Epidermal melanocyte (primary cell): ENCODE measurements around the gene EFNB2.

ENCODE experiments used
- DNase-seq: peaks from one replicate; pipeline ENCODE4 v3.0.0; 2011; ENCODE audit warnings: low spot score; ENCODE audit not compliant: insufficient read length

Gene EFNB2

GRCh38 chr13:106525865-106526264 is 9.6 kb downstream of the EFNB2 start:
- DNase-seq: no peak

- DNase-seq: no peak
Measured at GRCh38 chr13:106524108-106524507, 11.4 kb downstream of the EFNB2 start.

DNA sequence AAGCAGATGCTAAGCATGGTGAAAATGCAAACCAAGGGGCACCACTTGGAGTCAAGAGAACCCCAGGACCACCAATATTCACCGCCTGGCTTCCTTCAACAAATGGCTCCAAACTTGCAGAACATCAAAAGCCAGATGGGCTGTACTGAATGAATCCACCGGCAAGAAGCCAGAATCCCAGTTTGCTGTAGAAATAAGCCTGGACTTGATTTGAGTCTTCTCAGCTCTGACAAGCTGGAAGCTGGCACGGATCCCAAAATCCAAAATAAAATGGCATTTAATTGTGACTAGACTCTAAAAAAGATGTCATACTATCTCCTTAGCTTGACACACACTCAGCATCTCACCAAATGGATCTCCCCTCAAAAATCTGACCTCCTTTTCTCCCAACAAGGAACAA is 11.9 kb downstream of the EFNB2 start:
- no peak for DNase-seq

DNA sequence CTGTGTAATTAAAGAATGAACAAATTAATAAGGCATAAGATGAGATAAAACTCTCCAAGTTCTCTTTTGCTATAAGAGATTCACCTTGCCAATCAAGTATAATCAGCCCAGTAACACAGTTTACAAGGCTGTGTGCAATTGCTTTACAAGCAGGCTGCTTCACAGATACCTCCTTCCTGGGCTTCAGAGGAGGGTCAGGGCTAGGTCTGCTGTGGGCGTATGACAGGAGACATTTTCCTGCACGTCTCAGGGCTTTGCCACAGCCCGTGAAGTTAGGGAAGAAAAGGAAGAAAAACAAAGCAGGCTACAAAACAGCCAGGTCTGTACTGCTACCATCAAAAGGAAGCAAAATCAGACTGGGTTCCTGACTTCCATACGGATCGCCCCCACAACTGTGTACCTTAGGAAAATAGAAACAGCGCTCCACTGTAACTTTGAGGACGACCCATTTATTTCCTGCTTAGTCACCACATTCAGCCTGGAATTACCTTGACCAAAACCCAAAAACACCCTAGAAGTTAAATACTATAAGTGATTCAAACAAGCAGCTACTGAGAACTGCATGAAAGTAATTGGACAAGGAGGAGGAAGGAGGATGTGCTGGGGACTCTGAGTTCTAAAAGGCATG is 12.4 kb downstream of the EFNB2 start:
- DNase-seq: no peak

- no peak for DNase-seq
Measured at GRCh38 chr13:106522112-106522705, 13.3 kb downstream of the EFNB2 start.

DNA sequence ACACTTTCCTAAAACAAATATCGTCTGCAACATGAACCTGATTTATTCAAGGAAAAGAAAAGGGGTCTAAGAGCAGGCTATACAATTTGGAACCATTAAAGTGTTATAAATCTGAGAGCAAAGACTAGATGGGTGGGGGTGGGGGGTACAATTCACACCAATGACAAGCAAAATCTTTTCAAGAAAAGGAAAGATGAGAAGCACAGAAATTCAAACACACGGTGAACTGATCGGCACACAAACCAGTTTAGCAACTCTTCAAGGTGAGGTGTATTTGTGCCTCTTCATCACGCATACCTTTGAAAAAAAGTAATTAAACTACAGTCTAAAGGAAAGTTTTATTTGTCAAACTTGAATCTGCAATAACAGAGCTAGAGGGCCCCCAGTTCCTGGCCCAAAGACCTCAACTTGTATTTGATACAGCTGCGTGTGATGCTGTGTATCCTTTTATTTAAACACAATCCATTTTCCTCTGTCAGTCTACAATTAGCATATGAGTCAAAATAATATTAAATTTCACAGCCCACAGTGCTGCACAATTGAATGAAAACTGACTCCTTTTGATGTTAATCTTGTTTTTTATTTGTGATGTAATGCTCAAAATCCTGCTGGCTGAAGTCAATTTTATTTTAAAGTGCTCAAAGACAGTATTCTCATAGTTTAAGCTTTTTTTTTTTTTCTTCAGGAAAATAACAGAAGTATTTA is 14.2 kb downstream of the EFNB2 start:
- no peak for DNase-seq

DNA sequence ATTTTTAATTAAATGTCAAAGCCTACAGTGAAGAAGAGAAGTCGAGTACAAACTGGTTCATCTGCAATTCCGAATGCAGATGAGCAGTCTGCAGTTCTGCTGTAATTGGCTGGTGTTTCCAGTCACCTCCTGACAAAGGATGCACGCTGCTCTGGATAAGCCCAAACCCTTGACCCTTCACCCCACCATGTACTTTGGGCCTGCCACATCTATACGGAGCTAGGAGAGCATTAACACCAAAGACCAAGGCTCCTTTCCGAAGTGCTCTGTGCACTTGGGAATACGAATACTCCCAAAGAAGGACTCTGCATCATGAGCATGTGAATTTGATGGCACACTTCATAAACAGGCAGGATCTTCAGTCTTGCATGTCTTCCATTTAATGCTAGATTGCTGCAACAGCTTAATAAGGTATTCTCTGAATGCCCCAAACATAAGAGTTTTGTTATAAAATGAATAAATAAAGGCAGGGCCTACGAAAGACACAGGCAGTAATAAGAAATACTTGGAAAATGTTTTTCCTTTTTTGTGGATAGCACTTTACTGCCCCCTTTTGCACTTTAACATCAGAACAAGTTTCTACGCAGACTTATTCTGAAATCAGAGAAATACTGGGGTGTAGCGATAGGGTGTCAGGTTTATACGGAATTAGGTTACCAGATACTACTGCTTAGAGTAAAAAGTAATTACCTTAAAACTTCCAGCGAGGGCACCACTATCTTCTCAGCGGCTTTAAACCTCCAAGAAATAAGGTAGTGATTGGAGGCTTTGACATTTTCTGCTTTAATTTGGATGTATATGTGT is 15.0 kb downstream of the EFNB2 start:
- DNase-seq: no peak

DNA sequence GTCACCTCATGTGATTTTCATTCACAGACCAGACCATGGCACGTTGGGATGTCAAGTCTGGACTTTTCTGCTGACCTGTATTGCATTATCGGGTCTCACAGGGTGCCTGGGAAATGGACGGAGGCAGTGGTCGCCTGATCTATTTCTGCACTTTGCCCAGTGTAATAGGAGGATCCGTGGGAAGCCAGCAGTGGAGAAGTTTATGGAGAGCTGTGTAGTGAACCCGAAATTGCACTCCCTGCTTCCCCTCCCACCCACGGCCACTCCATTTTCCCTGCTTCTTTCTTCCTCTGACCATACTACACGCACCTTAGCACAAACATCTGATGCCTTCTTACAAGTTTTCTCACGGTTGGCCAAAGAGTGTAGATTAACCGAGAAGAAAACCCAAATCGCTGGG is 16.9 kb downstream of the EFNB2 start:
- DNase-seq: no peak

DNA sequence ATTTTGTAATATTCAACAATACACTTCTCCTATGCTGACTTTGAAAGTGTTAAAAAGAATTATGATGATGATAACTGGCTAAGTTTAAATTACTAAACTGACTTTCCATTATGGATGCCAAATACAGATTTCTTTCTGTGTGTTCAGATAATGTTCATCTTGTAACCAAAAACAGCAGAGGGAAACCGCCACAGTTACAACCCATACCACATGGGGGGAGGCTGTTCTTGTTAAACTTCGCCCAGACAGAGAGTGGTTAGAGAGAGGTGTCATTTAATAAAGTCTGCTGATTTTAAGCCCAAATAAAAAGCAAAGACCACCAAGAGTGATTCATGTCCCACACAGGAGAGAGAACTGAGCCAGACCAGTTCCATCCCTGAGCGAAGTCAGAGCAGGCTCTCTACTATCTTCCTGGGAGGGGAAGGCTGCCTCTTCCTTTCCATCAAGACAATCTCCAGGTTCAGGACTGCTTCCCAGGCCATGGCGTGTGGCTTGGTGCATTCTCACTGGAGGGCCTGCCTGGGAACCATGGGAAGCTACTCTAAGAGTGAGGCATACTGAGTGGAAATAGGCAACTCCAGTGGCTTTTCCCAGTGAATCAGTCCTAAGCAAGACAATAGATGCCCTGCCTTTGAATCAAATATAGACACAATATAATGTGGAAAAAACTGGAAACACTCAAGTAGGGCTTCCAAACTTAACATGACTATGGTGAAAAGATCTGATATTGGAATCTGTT is 18.2 kb downstream of the EFNB2 start:
- DNase-seq: no peak

- no peak for DNase-seq
Measured at GRCh38 chr13:106515635-106516254, 19.7 kb downstream of the EFNB2 start.

DNA sequence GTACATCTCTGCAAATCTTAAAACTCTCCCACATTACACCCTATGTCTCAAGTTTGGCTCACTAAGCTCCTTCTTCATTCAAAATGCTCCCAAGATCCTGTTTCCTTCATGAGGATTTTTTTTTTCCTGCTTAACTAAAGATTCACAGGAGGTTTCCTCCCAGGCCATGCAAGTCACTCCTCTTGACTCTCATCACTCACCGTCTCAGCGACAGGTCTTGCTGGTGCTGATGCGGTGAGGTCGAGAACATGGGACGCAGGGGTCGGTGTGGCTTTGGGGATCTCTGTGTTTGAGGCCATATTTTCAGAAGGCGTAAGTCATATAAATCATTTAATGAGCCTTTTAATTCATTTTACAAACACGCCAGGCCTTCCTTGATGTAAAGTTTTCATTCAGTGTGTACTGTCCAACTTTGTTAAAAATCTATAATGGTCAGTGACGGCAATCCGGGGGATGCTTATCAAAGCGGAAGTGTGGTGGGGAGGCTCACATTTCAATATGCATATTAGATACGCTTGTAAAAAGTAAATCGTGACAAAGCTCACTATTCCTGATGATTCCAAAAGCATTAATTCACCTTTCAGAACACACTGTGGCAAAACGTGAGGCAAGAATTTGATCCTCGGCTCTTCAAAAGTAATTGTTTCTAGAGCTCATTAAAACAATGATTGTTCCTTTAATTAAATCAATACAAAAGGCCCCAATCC is 20.4 kb downstream of the EFNB2 start:
- no peak for DNase-seq

DNA sequence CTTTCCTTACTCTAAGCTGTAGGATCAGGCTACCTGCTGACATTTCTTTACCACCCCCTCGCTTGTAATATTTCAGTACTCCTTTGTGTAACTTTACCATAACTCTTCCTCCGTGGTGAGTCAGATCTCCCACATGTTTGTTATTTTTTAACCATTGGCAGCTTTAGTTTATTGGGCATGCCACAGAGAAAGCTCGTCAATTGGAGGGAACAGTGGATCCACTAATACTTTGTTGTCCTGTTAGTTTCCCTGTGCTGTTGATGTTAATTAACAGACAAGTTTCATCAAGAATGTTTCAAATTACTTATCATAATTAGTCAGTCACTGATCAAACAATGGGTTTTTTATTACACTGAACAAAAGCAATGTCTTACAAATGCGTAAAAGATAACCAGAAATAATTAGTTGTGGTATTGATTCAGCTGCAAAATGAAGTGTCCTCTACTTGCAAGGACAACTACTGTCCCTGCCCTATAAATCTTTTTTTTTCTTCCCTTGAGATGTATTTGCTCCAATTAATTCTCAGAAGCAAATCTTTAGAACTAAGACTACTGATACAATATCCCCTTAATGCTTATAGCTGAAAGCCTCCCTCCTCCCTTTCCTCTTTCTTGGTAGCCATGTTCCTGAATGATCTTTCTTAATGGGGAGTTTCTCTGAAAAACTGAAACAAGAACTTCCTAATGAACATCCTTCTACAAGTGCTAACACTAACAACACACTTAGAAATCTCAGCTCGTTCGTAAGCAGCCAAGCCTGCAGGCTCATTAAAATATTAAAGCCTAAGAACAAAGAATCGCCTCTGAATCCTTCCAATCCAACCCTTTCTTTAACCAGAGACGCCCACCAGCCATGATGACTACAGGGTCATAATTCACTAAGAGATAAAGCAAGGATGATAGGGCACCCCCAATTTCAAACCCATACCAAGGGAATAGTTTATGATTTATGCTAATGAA is 22.2 kb downstream of the EFNB2 start:
- DNase-seq: no peak

- DNase-seq: no peak
Measured at GRCh38 chr13:106507560-106508274, 27.7 kb downstream of the EFNB2 start.

DNA sequence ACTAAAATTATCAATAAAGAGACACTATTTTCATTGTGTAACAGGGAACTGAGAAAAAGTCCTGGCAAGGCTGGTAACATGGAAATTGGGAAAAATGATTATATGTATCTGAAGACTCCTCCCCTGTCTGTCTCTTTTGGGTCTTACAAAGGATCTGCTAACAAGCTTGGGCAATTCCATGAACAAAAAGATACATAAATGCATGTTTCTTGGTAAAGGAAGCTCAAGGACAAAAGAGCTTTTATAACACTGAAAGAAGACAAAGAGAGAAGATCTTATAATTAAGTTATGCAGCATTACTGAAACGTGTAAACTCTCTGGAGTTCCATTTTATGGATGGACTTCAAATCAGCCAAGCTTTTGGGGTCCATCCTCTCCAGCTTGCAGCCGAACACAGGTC is 29.2 kb downstream of the EFNB2 start:
- no peak for DNase-seq

DNA sequence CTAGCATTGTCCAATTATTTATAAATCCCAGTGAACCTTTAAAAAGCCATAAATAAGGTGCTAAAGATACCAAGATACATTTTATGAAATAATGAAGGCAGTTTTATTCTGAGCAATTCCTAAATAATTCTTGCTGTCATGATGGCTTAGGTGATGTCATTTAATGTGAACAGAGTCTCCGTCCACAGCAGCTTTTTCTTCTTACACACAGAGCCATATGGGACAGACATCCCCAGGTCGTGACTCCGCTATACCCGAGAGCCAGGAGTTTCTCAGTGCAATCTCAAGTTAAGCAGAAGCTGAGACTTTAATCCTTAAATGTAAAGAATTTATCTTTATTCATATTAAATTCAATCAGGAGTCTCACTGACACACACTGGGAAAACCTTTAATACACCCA is 29.7 kb downstream of the EFNB2 start:
- DNase-seq: no peak

GRCh38 chr13:106505295-106505694 is 30.2 kb downstream of the EFNB2 start:
- no peak for DNase-seq

DNA sequence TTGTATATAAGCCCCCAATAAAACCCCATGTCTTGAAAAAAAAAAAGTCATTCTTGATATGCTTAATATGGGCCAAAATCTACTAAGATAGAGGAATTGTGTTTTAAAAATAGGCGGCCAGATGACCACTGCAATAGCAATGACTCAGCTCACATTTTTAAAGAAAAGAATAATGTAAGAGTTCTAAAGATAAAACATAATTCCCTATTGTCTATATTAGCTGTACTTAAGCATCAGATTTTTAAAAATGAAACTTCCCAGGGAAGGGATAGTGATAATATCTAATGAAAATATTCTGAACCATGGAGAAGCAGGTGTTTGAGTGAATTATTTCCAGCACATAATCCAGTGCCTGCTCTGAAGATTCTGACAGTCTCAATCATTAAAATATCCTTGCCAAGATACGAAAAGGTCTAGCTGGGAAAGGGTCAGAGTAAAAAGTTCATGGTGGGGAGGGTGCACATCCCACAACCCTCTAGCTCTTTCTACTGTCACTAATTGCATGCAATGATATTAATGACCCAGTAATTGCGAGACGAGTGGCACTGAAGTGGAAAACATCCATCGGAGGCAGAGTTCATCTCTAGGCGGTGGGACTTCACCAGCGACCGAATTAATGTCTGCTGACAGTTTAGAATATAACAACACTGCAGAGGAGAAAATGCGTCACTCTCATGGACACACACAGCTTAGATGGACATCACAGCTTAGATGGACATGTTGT is 31.6 kb downstream of the EFNB2 start:
- DNase-seq: no peak

DNA sequence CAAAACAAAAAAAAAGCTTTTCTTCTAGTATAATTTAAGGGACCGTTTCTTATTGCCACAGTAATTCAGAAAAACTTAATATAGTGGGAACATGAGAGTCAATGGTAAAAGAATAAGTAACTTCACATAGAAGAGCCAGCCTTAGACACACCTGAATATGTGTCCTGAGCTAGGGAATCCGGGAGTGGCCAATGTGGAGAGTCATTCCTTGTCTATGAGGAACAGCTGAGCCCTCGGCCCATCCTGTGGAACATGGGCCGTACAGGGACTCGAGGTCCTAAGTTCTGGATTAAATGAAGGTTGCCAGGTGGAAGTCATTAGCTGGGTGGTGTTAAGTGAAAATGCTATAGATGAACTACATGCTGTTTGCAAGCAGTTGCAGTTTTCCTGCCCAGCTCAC is 32.2 kb downstream of the EFNB2 start:
- DNase-seq: no peak
